Colonic mucosa (tissue), 4 donors: ENCODE results near the gene NTRK3. TPM values are rescaled to one million over a fixed set of nuclear protein-coding genes. Genes with fewer than 3 reads are reported as not detected.

Source experiments
- DNase-seq: peaks from one replicate; pipeline ENCODE4 v3.0.0-alpha.2; 2020
- H3K27ac ChIP-seq: fragments of 200-600 bp; one replicate; pipeline ENCODE4 v1.8.0; 2021
- H3K27me3 ChIP-seq: fragments of 200-600 bp; one replicate; pipeline ENCODE4 v1.8.0; 2021
- H3K36me3 ChIP-seq: fragments of 200-600 bp; one replicate; pipeline ENCODE4 v1.8.0; 2021
- H3K4me1 ChIP-seq: fragments of 200-600 bp; one replicate; pipeline ENCODE4 v1.8.0; 2021; ENCODE audit warnings: mild to moderate bottlenecking
- H3K4me3 ChIP-seq: fragments of 200-600 bp; one replicate; pipeline ENCODE4 v1.8.0; 2021
- H3K9ac ChIP-seq, 2 donors: one replicate each; pipeline ENCODE4 v1.7.0; 2013; ENCODE audit warnings: control low read depth in 2 of 2, low read depth in 2 of 2, low read length in 2 of 2
- H3K9me3 ChIP-seq: fragments of 200-600 bp; one replicate; pipeline ENCODE4 v1.8.0; 2021
- intact Hi-C: fragments of 100-400 bp; cut with DNase I; formaldehyde crosslinking; loops from one replicate; pipeline ENCODE4 v1.14.1; 2022
- total RNA-seq, 2 donors: library from RNA; stranded (reverse); fragmentation: NEBNext Ultra II Directional in 1 of 2; extraction: Animal tissue kit (Norgen Biotek cat#: 25700) in 1 of 2; gene quantifications; one replicate each; pipeline ENCODE4 v1.2.1, GENCODE V29; 2021
- TF ChIP-seq, protein P1 (sequence below): fragments of 200-600 bp; IDR thresholded peaks from one replicate; pipeline ENCODE4 v1.8.0; 2022; ENCODE audit warnings: antibody characterized with exemption, mild to moderate bottlenecking
- donor health status: healthy.
- donor health status: DM: no; HTN: no; CAD: no.
- donor health status: DM: no; HTN: no; CAD: no.

NTRK3 gene
- total RNA-seq, 2 donors from 2014 or later: 1.2 to 1.5 TPM

- H3K4me1 ChIP-seq: no peaks in the 10 kb centered on the region
- no peaks in the 10 kb centered on the region for H3K36me3 ChIP-seq
- H3K9ac ChIP-seq: no peak overlapping the region
- no peak overlapping the region for H3K27ac ChIP-seq
- DNase-seq: no peak
- intact Hi-C loops: no loop called here
- H3K27me3 ChIP-seq: no peaks in the 10 kb centered on the region
- no peaks in the 10 kb centered on the region for H3K9me3 ChIP-seq
- TF ChIP-seq, protein P1, sequence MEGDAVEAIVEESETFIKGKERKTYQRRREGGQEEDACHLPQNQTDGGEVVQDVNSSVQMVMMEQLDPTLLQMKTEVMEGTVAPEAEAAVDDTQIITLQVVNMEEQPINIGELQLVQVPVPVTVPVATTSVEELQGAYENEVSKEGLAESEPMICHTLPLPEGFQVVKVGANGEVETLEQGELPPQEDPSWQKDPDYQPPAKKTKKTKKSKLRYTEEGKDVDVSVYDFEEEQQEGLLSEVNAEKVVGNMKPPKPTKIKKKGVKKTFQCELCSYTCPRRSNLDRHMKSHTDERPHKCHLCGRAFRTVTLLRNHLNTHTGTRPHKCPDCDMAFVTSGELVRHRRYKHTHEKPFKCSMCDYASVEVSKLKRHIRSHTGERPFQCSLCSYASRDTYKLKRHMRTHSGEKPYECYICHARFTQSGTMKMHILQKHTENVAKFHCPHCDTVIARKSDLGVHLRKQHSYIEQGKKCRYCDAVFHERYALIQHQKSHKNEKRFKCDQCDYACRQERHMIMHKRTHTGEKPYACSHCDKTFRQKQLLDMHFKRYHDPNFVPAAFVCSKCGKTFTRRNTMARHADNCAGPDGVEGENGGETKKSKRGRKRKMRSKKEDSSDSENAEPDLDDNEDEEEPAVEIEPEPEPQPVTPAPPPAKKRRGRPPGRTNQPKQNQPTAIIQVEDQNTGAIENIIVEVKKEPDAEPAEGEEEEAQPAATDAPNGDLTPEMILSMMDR: no peak
- no peak overlapping the region for H3K4me3 ChIP-seq
These were observed 321.0 kb downstream of the NTRK3 start for GRCh38 chr15:87935583-87935982.

DNA sequence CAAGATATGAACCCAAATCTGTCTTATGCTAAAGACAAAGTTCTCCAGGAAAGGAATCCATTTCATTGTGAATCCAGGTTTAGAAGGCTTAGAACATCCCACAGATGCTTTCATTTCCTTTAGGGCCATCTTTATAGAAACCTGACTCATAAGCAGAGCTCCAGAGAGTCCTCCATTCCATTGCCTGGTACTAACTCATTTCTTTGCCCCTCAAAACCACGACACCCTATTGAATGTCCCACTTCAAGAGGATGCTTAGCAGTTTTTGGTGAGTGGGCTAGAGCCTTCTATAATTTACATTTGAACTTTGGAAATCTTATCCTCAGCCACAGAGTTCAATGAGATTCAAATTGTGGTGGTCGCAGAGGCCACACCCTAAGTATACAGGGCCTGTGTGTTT, 325.0 kb downstream of the NTRK3 start:
- intact Hi-C loops: no loop called here
- Histone ChIP-seq H3K4me3 (no peak overlapping the region), H3K9ac (no peak overlapping the region), H3K27ac (no peak overlapping the region), H3K27me3 (no peaks in the 10 kb centered on the region), H3K36me3 (no peaks in the 10 kb centered on the region), H3K4me1 (no peaks in the 10 kb centered on the region), H3K9me3 (no peaks in the 10 kb centered on the region)
- TF ChIP-seq, protein P1: no peak
- DNase-seq: no peak

- no peak overlapping the region for H3K4me3 ChIP-seq
- no peaks in the 10 kb centered on the region for H3K9me3 ChIP-seq
- H3K4me1 ChIP-seq: no peaks in the 10 kb centered on the region
- no peaks in the 10 kb centered on the region for H3K27me3 ChIP-seq
- no peak for DNase-seq
- no peaks in the 10 kb centered on the region for H3K36me3 ChIP-seq
- TF ChIP-seq, protein P1: no peak
- H3K27ac ChIP-seq: no peak overlapping the region
- intact Hi-C loops: no loop called here
- no peak overlapping the region for H3K9ac ChIP-seq
These were observed 326.1 kb downstream of the NTRK3 start for GRCh38 chr15:87930457-87930856.

GRCh38 chr15:87929841-87930240, 326.7 kb downstream of the NTRK3 start:
- Histone ChIP-seq H3K9me3 (no peaks in the 10 kb centered on the region), H3K36me3 (no peaks in the 10 kb centered on the region), H3K9ac (no peak overlapping the region), H3K27me3 (no peaks in the 10 kb centered on the region), H3K4me1 (no peaks in the 10 kb centered on the region), H3K4me3 (no peak overlapping the region), H3K27ac (no peak overlapping the region)
- intact Hi-C loops: no loop called here
- TF ChIP-seq, protein P1: no peak
- DNase-seq: no peak

DNA sequence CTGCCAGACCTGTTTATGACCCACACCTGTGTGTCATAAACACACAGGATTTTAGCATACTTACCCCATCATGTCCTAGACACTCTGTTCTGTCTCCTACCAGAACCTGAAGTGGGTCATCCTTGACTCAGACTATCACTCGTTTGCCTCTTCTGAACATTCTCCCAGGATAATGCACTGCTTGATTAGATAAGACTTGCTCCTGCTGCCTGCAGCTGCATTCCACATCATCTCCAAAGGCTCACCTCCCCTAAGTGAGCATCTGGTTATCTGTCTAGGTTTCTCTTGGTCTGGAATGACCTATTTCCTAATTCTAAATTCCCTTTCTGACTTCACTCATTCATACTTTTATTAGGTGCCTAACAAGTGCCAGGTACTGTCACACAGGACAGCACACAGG, 332.1 kb downstream of the NTRK3 start:
- H3K9ac ChIP-seq: no peak overlapping the region
- no peaks in the 10 kb centered on the region for H3K9me3 ChIP-seq
- H3K27ac ChIP-seq: no peak overlapping the region
- no peak overlapping the region for H3K4me3 ChIP-seq
- no peaks in the 10 kb centered on the region for H3K36me3 ChIP-seq
- intact Hi-C loops: no loop called here
- TF ChIP-seq, protein P1: no peak
- no peaks in the 10 kb centered on the region for H3K27me3 ChIP-seq
- no peak for DNase-seq
- H3K4me1 ChIP-seq: no peaks in the 10 kb centered on the region

GRCh38 chr15:87919064-87919463, 337.5 kb downstream of the NTRK3 start:
- TF ChIP-seq, protein P1: no peak
- no peaks in the 10 kb centered on the region for H3K4me1 ChIP-seq
- H3K27ac ChIP-seq: no peak overlapping the region
- no peaks in the 10 kb centered on the region for H3K27me3 ChIP-seq
- DNase-seq: no peak
- intact Hi-C loops: no loop called here
- H3K4me3 ChIP-seq: no peak overlapping the region
- no peaks in the 10 kb centered on the region for H3K9me3 ChIP-seq
- no peaks in the 10 kb centered on the region for H3K36me3 ChIP-seq
- H3K9ac ChIP-seq: no peak overlapping the region
